ENCODE measurements around the gene LHFPL2.
A peak's percentile ranks its signal among the peaks of the same experiment; 100 is the strongest.

LHFPL2 gene

GRCh38 chr5:78587775-78588291 lies 60.7 kb downstream of the LHFPL2 start:
- in situ Hi-C loops (cut with MboI; ENCODE audit: low pct_unique_long_range_greater_than_20kb, low sequenced_read_pairs): no loop called here
- DNase-seq: no peak

GRCh38 chr5:78587081-78587774 lies 61.3 kb downstream of the LHFPL2 start:
- DNase-seq: no peak
- in situ Hi-C loops (cut with MboI; ENCODE audit: low pct_unique_long_range_greater_than_20kb, low sequenced_read_pairs): no loop called here

- in situ Hi-C loops (cut with MboI; ENCODE audit: low pct_unique_long_range_greater_than_20kb, low sequenced_read_pairs): no loop called here
Observed at GRCh38 chr5:78586251-78586650, 62.3 kb downstream of the LHFPL2 start.

GRCh38 chr5:78578015-78578414 lies 70.6 kb downstream of the LHFPL2 start:
- in situ Hi-C loops (cut with MboI; ENCODE audit: low pct_unique_long_range_greater_than_20kb, low sequenced_read_pairs): no loop called here
- DNase-seq: no peak

More at GRCh38 chr5:78586251-78586650, 62.3 kb downstream of the LHFPL2 start:
- DNase-seq: peak; percentile 36

DNA sequence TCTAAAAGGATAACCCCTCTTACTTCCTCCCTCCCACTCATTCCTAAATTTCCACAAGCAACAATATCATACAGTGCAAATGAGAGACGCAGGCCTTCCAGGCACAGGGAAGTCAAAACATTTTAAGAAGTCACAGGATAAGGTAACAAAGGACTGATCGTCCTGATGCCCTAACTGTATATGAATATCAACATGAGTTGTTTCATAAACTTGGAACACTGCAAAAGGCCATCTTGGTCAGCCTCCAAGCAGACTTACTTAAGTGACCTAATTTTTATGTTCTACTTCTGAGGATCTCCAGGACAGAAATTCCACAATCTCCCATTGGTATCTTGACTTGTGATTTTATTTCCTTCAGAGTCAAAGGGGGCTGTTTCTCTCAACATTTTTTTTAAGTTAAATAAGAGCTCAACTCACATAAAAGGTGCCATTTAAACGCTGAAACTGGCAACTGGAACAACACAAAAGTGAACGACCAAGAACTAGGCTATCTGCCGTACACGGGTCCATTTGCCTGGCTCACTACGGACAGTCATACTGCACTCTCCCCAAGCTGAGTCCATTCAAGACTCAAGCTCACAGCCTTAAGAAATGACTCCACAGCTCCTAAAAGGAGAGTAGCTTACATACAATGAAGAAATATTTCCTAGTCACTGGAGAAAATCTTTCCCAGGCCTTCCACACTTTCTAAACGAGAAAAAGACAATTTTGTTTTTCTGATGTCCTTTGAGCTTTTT lies 71.3 kb downstream of the LHFPL2 start:
- DNase-seq: no peak
- in situ Hi-C loops (cut with MboI; ENCODE audit: low pct_unique_long_range_greater_than_20kb, low sequenced_read_pairs): no loop called here

DNA sequence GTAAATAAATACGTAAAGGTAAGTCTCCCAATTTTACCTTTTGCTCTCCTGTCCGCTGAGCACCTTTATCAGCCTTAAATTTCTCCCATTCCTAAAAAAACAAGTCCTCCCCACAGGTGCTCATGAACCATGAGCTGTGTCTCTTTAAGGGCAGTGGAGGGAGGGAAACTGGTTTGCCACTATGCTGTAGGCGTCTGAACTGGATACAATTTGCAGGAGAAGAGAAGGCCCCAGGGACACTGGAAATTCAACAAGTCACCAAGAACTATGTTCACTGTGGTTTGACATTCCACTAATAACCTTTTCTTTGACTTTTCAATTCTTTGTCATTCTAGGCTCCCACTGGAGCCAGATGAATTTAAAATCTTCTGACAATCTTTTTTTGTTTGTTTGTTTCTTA lies 72.2 kb downstream of the LHFPL2 start:
- in situ Hi-C loops (cut with MboI; ENCODE audit: low pct_unique_long_range_greater_than_20kb, low sequenced_read_pairs): no loop called here
- DNase-seq: no peak

- in situ Hi-C loops (cut with MboI; ENCODE audit: low pct_unique_long_range_greater_than_20kb, low sequenced_read_pairs): no loop called here
- DNase-seq: no peak
Observed at GRCh38 chr5:78574731-78575161, 73.8 kb downstream of the LHFPL2 start.

DNA sequence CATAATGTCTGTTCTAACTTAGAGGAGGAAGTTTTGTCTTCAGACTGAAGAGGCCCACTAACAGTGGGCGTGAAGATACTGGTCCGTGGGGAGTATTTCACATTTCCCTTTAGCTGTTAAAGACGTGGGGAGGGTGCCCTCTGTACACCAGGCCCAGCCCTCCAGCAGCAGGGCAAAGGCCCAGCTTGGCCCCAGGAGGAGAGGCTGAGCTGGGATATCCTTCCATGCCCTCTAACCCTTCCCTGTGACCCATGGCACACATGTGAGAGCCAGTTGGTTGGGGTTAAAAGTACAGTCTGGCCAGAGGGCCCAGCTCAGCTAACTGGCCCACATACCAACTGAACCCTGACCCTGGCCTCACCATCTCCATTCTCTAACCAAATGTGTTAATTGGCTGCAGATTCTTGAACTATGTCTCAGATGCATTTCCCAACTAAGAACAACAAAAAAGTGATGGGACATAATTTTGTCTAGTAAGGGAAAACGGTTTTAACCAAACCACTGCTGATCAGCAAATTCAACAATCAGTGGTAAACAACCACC lies 74.4 kb downstream of the LHFPL2 start:
- no peak for DNase-seq
- in situ Hi-C loops (cut with MboI; ENCODE audit: low pct_unique_long_range_greater_than_20kb, low sequenced_read_pairs): no loop called here

- in situ Hi-C loops (cut with MboI; ENCODE audit: low pct_unique_long_range_greater_than_20kb, low sequenced_read_pairs): no loop called here
- DNase-seq: peak; percentile 32
Observed at GRCh38 chr5:78573318-78573717, 75.3 kb downstream of the LHFPL2 start.

DNA sequence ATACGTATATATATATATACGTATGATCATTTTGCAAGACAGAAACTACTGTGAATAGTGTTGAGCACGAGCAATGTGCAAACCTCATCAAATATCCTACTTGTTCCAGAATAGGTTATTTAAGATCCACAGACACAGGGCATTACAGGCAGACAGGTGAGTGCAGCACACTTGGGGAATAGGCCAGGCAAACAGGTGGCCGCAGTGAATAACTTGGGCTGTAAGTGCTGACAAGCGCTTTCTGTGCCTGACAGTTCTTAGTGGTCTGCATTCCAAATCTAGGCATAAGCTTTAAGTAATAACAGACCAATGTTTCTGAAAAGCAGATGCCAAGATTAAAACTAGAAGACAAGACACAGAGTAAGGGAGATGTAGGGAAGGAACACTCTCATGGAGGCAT lies 77.9 kb downstream of the LHFPL2 start:
- no peak for DNase-seq
- in situ Hi-C loops (cut with MboI; ENCODE audit: low pct_unique_long_range_greater_than_20kb, low sequenced_read_pairs): no loop called here

DNA sequence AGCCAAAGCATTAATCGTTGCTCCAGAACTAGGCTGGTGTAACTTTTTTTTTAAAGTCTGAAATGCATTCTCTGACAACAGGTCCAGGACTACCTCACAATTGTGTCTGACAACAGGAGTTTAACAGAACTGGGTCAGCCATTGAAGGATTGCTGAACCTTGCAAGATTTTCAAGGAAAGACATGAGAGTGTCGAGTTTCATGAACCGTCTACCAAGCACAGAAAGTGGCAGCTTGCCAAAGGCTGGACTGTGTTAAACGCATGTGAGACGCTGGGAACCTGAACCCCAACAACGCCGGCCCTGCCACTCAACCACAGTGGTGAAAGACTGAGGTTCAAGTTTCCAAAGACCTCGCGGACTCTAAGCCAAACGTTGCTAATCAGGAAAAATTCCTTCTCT lies 79.1 kb downstream of the LHFPL2 start:
- peak; percentile 33 for DNase-seq
- in situ Hi-C loops (cut with MboI; ENCODE audit: low pct_unique_long_range_greater_than_20kb, low sequenced_read_pairs): no loop called here

DNA sequence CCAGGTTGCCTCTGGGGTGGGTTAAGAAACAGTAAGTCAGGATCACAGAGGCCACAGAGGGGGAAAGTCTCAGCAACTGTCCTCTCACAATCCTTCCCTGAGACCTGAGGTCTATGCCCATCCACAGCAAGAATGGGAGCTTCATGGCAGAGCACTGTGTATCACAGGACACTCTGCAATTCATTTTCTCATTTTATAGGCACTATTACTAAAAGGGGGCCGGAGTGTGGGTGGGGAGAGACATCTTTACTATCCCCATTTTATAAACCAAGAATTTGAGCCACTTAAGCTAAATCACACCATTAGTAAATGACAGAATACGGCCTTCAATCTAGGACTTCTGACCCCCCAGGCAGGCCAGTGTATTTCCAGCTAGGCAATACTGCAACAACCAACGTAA lies 79.9 kb downstream of the LHFPL2 start:
- no peak for DNase-seq
- in situ Hi-C loops (cut with MboI; ENCODE audit: low pct_unique_long_range_greater_than_20kb, low sequenced_read_pairs): no loop called here

- in situ Hi-C loops (cut with MboI; ENCODE audit: low pct_unique_long_range_greater_than_20kb, low sequenced_read_pairs): no loop called here
- no peak for DNase-seq
Observed at GRCh38 chr5:78568212-78568611, 80.4 kb downstream of the LHFPL2 start.

GRCh38 chr5:78567617-78568016 lies 81.0 kb downstream of the LHFPL2 start:
- in situ Hi-C loops (cut with MboI; ENCODE audit: low pct_unique_long_range_greater_than_20kb, low sequenced_read_pairs): no loop called here
- DNase-seq: no peak

DNA sequence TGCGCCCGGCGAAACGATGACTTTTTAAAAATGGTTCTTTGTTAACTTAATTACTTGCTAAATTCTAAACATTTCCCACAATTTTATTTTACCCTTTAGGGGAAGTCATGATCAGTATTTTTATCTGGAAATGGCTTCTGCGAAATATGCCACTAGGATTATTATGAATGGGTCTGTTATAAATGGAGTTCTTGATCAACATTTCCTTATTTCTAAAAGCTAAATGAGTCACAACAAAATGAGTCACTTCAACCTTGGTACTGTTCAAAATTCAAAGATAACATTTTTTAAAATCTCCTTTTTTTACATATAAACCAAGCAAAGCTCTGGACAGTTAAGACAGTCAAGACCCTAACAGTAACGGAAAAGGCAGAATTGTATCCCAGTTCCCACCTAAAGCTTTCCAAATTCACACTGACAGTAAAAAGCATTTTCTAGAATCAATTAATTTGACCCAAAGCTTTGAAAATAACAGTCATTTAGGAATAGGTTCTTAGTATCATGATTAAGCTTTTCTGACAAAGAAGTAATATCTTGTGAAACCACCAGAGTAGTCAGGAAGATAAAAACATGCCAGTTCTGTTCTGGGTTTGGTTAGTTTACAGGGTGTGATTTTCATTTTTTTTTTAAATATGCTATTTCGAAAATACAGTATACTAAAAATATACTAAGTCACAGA lies 81.7 kb downstream of the LHFPL2 start:
- in situ Hi-C loops (cut with MboI; ENCODE audit: low pct_unique_long_range_greater_than_20kb, low sequenced_read_pairs): no loop called here
- no peak for DNase-seq

DNA sequence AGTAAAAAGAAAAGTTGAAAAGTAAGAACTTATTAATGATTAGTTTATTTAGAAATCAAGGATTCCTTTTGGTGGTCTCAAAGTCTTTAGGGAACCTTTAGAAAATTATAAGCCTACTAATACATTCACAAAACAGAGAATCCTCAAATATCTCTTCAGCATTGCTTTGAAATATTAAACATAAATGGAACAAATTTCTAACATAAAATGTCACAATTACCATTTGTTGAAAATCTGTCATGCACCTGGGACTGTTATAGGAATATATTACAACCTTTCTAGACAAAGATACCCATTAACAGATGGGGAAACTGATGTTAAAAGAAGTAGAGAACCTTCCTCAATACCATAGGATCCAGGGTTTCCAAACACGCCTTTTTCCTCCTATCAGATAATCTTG lies 83.2 kb downstream of the LHFPL2 start:
- DNase-seq: no peak
- in situ Hi-C loops (cut with MboI; ENCODE audit: low pct_unique_long_range_greater_than_20kb, low sequenced_read_pairs): no loop called here

GRCh38 chr5:78563621-78564020 lies 85.0 kb downstream of the LHFPL2 start:
- no peak for DNase-seq
- in situ Hi-C loops (cut with MboI; ENCODE audit: low pct_unique_long_range_greater_than_20kb, low sequenced_read_pairs): no loop called here

- DNase-seq: no peak
- in situ Hi-C loops (cut with MboI; ENCODE audit: low pct_unique_long_range_greater_than_20kb, low sequenced_read_pairs): no loop called here
Observed at GRCh38 chr5:78562714-78563330, 85.8 kb downstream of the LHFPL2 start.

DNA sequence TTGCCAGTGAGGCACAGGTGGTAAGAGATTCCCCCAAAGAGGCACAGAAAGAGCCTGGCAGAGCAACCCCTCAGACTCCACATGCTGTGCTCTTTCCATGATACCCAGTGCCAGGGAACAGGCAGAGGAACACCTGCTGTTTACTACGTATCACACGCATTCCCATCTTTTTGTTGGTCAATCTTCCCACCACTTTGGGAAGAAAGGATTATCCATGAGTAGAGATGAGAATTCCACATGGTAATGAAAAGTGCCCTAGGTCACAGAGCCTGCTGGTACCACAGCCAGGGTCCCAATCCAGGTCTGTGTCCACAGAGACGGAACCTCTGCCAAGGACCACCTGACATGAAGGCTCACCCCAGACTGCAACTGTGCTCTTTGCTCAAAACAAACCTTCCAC lies 86.6 kb downstream of the LHFPL2 start:
- no peak for DNase-seq

More for the DNA sequence above, 86.6 kb downstream of the LHFPL2 start:
- in situ Hi-C loops (cut with MboI; ENCODE audit: low pct_unique_long_range_greater_than_20kb, low sequenced_read_pairs): no loop called here

All from KBM-7 (cell line).